Measurements from ENCODE around the gene TEX44.

DNA sequence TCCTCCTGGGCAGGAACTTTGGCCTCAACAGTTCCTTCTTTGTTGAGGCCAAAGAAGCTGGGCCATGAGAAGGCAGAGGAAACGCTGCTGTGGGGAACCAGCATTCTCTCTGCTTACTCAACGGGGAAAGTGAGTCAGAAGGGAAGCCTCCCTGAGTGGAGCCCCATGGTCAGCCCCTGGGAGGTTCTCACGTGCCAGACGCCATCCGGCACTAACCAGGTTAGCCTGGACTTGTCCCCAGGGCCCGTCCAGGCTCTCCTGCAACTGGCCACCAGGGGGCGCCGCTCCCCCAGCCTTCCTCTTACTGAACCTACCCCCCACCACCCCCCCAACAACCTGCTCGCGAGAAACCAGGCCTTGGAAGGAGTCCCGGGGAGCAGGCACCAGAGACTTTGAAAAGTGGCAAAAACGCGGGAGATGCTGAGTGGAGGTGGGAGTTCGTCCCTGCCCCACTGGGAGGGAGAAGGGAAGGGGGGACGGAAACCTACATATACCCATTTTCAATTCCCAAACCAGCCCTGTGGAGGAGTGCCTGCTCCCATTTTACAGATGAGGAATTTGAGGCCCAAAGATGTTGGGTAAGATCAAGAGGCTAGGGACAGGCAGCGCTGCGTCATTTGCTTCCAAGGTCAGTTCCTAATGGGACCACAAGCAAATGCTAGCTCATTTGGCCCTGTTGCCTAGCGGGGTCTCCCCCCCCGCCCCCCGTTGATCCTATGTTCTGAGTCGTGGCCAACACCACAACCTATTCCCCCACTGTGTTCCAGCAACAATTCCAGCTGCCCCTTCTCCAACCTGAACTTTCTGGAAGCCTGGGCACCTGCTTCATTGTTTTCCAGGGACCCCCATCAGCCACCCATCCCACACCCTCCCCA lies 20.0 kb downstream of the TEX44 start:
- TF ChIP-seq, protein P1, sequence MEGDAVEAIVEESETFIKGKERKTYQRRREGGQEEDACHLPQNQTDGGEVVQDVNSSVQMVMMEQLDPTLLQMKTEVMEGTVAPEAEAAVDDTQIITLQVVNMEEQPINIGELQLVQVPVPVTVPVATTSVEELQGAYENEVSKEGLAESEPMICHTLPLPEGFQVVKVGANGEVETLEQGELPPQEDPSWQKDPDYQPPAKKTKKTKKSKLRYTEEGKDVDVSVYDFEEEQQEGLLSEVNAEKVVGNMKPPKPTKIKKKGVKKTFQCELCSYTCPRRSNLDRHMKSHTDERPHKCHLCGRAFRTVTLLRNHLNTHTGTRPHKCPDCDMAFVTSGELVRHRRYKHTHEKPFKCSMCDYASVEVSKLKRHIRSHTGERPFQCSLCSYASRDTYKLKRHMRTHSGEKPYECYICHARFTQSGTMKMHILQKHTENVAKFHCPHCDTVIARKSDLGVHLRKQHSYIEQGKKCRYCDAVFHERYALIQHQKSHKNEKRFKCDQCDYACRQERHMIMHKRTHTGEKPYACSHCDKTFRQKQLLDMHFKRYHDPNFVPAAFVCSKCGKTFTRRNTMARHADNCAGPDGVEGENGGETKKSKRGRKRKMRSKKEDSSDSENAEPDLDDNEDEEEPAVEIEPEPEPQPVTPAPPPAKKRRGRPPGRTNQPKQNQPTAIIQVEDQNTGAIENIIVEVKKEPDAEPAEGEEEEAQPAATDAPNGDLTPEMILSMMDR (IDR thresholded peaks at IDR 0.05), result peak; percentile 87
- TF ChIP-seq EZH2 (IDR thresholded peaks at IDR 0.05; ENCODE audit: borderline replicate concordance, insufficient read depth, low read depth, low read length, poor library complexity, severe bottlenecking), result no peak
